GM04503 (cell line): ENCODE measurements around the gene NRBP1.
A peak's percentile ranks its signal among the peaks of the same experiment; 100 is the strongest.

Source experiments
- DNase-seq: peaks from one replicate; pipeline ENCODE4 v3.0.0-alpha.2; 2012; ENCODE audit warnings: low read depth

The NRBP1 gene

GRCh38 chr2:27489498-27490397, 61.3 kb downstream of the NRBP1 start, which contains the start of gene IFT172:
TSS of gene IFT172 (minus strand) at chr2:27489743. CDS start at chr2:27489653, 90 bp downstream.
- DNase-seq = peak; percentile 87
